ENCODE measurements around the gene PEX5. TPM values are rescaled to one million over a fixed set of nuclear protein-coding genes. Genes with fewer than 3 reads are reported as not detected.

The PEX5 gene
- total RNA-seq, 2 experiments from 2014 or later, result 15.3 to 16.2 TPM

- Mint-ChIP-seq H3K36me3 (no peaks in the 10 kb centered on the region), H3K27ac (no peak overlapping the region), H3K27me3 (peaks cover 11% of the 10 kb centered on the region), H3K4me1 (no peaks in the 10 kb centered on the region), H3K9me3 (ENCODE audit: low read depth) (no peaks in the 10 kb centered on the region), H3K4me3 (no peak overlapping the region)
- no peak for ATAC-seq
- DNase-seq, result no peak
- CTCF ChIA-PET, result no interaction called here
Measured at GRCh38 chr12:7259060-7259459, 69.6 kb downstream of the PEX5 start.

Other genes starting within 250 kb of the PEX5 start
- gene RNU7-1, start 245.9 kb upstream of the PEX5 start, total RNA-seq, result not detected
- 100 to 1,000 TPM; 120 to 132 TPM for gene C12orf57, start 245.7 kb upstream of the PEX5 start, total RNA-seq
- 100 to 1,000 TPM; 283 to 367 TPM for gene PTPN6, start 238.3 kb upstream of the PEX5 start, total RNA-seq
- gene PHB2, start 219.0 kb upstream of the PEX5 start, total RNA-seq, result 100 to 1,000 TPM; 211 to 271 TPM
- 10 to 100 TPM; 59.9 to 69.5 TPM for gene EMG1, start 218.8 kb upstream of the PEX5 start, total RNA-seq
- 10 to 100 TPM; 29.3 to 32.0 TPM for gene LPCAT3, start 171.2 kb upstream of the PEX5 start, total RNA-seq
- gene C1S, start 129.0 kb upstream of the PEX5 start, total RNA-seq, result 1 to 10 TPM; 1.6 to 2.5 TPM
- gene C1R, start 97.2 kb upstream of the PEX5 start, total RNA-seq, result 1 to 10 TPM; 4.0 to 5.3 TPM
- gene C1RL, start 80.5 kb upstream of the PEX5 start, total RNA-seq, result 10 to 100 TPM; 21.8 to 27.4 TPM
- under 1 TPM; 0.87 to 0.91 TPM for gene RBP5, start 60.8 kb upstream of the PEX5 start, total RNA-seq
- 100 to 1,000 TPM in 1 of 2 experiments, 10 to 100 TPM in 1; 71.9 to 109 TPM for gene CLSTN3, start 59.3 kb upstream of the PEX5 start, total RNA-seq
- not detected for gene ACSM4, start 114.4 kb downstream of the PEX5 start, total RNA-seq